Measurements from ENCODE around the gene REC114.
"Not testable (repeated sequence)": the region's sequence is repeated elsewhere in the genome, so short reads cannot be mapped to it uniquely, and the experiment has no call there.

REC114 gene

GRCh38 chr15:73573572-73573971, 130.6 kb downstream of the REC114 start:
- DNase-seq (ENCODE audit: low read depth in 1 of 2, low spot score in 1 of 2): no peak

DNA sequence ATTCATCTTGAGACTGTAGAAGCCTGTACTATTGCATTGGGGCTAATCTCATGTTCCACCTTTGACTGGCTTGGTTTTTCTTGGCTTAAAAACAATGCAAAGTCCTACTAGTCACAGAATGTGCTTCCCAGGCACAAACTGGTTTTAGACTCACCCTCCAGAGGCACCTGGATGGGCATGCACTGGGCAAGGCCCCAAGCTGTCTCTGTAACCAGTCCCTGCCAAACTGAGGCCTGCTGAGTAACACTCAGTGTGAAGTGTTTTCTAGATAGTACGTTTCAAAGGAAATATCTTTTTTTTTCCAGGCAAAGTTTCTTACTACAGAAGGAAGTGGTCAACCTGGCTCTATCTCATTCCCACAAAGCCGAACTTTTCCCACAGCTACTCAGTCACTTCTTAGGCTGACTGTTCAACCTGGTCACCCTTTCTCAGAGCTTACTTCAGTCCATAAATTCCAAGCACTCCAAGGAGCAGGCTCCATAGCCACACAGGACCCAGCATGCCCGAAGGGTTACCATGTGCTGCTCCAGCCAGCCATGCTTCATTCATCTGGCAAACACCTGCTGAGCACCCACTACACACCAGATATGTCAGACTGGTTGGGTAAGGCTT, 132.8 kb downstream of the REC114 start:
- no peak for DNase-seq (ENCODE audit: low read depth in 1 of 2, low spot score in 1 of 2)

DNA sequence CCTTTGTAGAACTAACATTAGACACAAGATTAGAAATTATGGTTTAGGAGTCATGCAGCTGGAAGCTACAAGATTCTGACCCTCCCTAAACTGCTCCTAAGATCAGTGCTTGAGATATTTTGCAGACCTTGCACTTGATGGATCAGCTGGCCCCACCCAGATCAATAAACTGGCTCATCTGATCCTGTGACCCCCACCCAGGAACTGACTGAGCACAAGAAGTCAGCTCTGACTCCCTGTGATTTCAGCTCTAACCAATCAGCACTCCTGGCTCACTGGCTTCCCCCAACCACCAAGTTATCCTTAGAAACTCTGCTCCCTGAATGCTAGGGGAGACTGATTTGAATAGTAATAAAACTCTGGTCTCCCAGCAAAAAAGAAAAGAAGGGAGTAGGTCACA, 134.6 kb downstream of the REC114 start:
- DNase-seq (ENCODE audit: low read depth in 1 of 2, low spot score in 1 of 2): not testable (repeated sequence)

- DNase-seq (ENCODE audit: low read depth in 1 of 2, low spot score in 1 of 2): no peak
These were observed 135.1 kb downstream of the REC114 start for GRCh38 chr15:73578026-73578425.

- DNase-seq (ENCODE audit: low read depth in 1 of 2, low spot score in 1 of 2): no peak
These were observed 140.0 kb downstream of the REC114 start for GRCh38 chr15:73582851-73583379.

DNA sequence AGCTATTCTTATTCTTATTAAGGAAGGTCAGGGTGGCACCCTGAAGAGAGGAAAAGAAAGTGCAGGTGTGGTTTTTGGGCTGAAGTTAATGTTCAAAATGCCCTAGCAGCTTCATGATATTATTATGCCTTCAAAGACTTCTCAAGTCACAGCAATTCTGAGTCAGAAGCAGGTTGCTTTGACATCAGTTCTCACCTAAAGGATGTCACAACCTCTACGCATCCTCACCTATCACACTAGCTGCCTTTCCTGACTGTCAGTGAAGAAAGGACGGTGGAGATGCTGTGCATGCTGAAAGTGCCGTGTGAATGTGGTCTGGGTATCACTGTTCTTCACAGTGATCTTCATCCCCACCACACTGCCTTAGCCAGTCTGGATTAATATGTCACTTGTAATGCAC, 140.6 kb downstream of the REC114 start:
- DNase-seq (ENCODE audit: low read depth in 1 of 2, low spot score in 1 of 2): no peak

- no peak for DNase-seq (ENCODE audit: low read depth in 1 of 2, low spot score in 1 of 2)
These were observed 141.9 kb downstream of the REC114 start for GRCh38 chr15:73584699-73585420.

- no peak for DNase-seq (ENCODE audit: low read depth in 1 of 2, low spot score in 1 of 2)
These were observed 143.1 kb downstream of the REC114 start for GRCh38 chr15:73585871-73586654.

DNA sequence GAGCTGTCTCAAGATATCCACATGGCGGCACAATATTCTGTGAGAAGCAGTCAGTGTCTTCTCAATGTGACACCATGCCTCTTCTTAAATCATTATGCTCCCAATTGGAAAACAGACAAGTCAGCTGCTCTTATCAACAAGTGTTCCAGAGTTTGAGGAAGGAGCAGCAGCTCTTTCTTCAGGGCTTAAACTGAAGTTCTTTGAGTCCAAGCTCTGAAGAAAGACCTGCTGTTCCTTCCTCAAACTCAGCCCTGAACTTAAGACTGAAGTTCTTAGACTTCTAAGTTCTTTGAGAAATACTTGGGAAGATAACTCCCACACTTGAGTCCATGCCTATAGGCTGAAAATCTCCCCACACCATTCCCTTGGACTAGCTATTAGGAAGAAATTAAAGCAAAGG, 146.8 kb downstream of the REC114 start:
- no peak for DNase-seq (ENCODE audit: low read depth in 1 of 2, low spot score in 1 of 2)

- DNase-seq (ENCODE audit: low read depth in 1 of 2, low spot score in 1 of 2): no peak
These were observed 147.3 kb downstream of the REC114 start for GRCh38 chr15:73590263-73590662.

DNA sequence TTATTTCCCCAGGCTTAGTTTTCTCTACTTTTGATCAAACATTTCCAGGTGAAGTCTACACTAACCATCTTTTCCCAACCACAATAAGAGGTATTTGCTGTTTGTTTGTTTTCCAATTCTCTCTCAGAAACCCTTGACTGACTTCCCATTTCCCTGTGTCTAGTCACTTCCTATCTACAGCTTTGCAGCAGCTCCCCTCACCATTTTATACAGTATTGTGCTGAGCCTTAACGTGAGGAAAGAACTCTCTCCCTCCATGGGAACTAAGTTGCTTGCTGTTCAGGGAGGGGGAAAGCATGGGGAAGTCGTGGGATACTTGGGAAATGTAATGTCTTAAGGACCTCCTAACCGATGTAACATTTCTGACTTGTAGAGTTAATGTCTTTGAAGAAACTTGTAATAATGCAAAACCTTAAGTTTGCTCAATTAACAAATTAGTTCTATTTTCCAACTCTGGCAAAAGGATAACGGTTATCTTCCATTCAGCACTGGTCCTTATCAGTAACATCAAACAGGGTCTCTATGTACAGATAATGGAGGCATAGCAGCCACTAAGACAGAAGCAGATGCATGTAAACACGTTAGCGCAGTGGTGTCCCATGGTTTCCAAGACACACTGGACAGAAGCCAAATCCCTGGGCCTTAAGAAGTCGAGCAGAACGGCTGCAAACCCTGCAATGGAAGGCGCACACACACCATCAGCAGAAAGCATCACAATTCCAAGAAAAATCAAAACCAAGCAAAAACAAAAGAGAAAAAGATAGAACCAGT, 150.5 kb downstream of the REC114 start:
- no peak for DNase-seq (ENCODE audit: low read depth in 1 of 2, low spot score in 1 of 2)

DNA sequence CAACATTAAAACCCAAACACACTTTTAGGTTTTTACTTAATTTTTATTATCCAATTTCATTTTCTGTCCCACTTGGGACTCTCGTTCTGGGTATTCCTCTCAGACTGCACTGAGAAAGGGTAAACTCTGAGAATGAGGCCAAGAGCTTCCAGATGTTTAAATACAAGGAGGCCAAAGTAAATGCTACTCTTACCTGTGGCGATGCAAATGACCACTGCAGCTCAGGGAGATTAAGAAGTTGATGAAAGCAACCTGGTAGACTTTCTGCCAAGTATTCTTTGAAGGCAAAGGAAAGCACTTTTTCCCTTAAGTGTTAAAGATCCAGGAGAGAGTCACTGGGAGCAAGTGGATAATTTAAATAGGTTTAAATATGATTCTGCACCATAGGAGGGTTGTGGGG, 151.1 kb downstream of the REC114 start:
- no peak for DNase-seq (ENCODE audit: low read depth in 1 of 2, low spot score in 1 of 2)

- no peak for DNase-seq (ENCODE audit: low read depth in 1 of 2, low spot score in 1 of 2)
These were observed 153.2 kb downstream of the REC114 start for GRCh38 chr15:73596174-73596573.

GRCh38 chr15:73597036-73597638, 154.2 kb downstream of the REC114 start:
- no peak for DNase-seq (ENCODE audit: low read depth in 1 of 2, low spot score in 1 of 2)

DNA sequence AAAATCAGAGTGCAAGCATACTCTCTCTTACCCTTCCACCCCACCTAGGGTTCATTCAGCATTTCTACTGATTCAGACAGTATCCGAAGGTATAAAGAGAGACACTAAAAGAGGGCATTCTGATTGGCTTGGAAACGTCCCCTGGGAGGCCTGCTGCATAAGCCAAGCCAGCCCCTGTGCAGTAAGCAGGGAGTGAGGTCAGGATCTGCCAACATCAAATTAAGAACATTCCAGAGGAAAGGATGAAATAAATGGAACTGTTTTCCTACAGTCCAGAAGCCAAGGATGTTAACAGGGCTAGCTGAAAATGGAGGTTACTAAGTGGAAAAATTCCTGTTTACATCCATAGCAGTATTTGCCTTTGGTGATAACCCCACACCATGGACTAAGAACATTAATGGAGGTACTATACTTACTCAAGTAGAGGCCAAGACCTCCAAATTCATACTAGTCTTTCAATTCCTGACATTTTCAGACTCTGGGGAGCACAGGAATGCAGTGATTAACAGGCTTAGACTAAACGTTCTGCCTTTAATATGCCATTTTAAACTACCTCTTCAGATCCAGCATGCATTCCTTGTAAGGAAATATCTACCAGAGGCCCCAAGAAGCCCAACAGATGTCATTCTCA, 155.7 kb downstream of the REC114 start:
- DNase-seq (ENCODE audit: low read depth in 1 of 2, low spot score in 1 of 2): no peak

DNA sequence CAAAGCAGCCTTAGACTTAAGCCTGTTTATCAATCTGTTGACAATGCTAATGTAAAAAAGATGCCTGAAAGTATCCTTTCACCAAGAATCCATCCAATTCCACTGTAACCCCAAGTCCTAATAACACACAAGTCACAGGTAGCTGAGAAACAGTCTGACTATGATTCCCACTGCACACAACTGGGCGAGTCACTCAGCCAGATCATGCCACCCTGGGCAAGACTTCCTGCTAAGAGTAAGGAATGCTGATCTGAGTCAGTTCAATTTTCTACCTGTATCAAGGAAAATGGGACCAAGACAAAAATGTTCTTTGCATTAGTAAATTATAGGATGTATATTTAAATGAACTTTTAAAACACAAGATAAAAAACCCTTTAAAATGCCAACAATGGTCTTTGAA, 157.0 kb downstream of the REC114 start:
- no peak for DNase-seq (ENCODE audit: low read depth in 1 of 2, low spot score in 1 of 2)

DNA sequence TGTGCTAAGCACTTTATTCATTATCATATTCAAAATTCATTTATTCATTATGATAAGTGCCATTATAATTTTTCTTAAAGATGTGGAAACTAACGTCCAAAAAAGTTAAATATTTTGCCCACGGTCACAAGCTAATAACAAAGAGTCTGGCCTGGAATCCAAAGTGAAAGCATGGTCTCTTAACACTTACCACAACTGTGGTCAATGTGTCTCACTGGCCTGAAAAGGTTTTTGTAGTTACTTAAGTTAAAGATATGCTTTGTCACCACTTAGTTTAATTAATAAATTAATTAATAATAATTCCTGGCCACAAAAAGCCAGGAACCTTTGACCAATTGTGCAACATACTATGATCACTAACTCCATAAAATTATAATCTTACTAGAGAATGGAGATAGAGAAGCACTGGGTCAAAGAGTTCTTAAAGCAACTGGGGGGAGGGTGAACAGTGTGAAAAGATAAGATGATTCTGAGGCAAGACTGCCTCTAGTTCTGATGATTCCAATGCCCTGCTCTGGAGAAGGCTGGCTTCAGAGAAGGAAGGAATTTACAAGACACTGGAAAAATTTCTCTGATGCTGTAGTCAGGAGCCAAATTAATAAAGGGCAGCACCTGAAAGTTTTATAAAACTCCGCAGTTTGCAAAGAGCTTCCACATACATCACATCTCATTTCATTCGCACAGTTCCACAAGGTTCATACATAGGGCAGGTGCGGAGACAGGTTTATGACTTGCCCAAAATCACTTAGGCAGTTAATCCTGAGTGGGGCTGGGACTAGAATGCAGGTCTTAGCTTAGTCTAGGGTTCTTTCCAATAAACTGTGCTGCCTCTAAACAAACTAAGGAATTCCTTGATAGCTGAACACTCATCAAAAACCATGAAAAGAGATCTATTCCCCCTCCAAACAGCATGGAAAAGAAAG, 157.7 kb downstream of the REC114 start:
- no peak for DNase-seq (ENCODE audit: low read depth in 1 of 2, low spot score in 1 of 2)

DNA sequence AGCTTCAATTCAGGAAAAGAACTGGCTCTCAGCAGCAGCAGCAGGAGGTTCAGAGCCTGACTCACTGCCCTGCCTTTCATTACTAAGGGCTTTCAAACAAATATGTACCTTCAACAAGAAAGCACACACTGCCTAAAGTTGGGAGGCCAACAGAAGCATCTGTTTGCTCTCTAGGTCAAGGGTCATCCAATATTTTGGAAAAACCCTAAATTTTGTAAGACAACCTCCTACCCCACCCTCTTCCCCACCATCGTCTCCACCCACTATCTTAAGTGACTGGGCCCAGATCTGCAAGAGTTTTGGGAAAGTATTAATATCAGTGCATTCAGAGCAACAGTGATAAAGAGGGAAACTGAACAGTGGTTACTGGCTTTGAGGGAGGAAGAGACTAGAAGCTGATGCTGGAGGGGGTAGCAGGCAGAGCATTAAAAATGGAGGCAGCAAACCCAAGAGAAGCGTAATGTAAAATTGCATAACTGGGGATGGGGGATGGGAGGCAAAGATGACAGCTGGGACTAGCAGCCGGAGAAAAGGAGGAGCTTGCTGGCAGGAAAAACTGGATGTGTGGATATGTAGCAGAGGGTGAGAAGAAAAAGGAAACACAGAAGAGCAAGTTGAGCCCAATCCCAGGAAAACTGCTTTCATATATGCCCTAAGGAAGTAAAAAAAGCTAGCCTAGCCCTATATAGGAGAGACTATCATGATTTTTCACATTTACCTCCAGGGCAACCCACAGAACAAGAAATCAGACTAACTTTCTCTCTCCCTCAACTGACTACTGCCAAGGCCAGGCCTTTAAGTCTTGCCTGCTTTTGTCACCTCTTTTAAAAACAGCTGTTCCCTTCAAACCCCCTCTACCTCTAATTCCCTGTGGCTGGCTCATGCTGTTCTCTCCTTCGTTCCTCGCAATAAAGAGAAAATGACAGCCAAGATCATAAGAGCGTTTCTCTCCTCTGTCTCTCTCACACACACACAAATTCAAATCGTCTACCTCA, 158.8 kb downstream of the REC114 start:
- no peak for DNase-seq (ENCODE audit: low read depth in 1 of 2, low spot score in 1 of 2)

All from stimulated activated CD4-positive, alpha-beta T cell treated with anti-CD3 and anti-CD28 coated beads, Interleukin-15, amount 100 ng/mL, for 1 hour (primary cell).